AG09309 (cell line): ENCODE measurements around the gene SEMA5A.

Experiments
- DNase-seq: peaks from one replicate; pipeline ENCODE4 v3.0.0-alpha.2; 2010; ENCODE audit warnings: low read depth
- H3K4me3 ChIP-seq: 2 replicates; pipeline ENCODE4 v1.5.1; 2011; ENCODE audit warnings: mild to moderate bottlenecking, low read depth, low read length, moderate library complexity; ENCODE audit not compliant: control insufficient read depth
- TF ChIP-seq, protein P1 (sequence below): IDR thresholded peaks from 2 replicates; pipeline ENCODE4 v1.5.1; 2011; ENCODE audit warnings: mild to moderate bottlenecking, low read depth, low read length, inconsistent platforms; ENCODE audit not compliant: insufficient read depth, control insufficient read depth; ENCODE audit errors: missing control alignments

Gene SEMA5A

DNA sequence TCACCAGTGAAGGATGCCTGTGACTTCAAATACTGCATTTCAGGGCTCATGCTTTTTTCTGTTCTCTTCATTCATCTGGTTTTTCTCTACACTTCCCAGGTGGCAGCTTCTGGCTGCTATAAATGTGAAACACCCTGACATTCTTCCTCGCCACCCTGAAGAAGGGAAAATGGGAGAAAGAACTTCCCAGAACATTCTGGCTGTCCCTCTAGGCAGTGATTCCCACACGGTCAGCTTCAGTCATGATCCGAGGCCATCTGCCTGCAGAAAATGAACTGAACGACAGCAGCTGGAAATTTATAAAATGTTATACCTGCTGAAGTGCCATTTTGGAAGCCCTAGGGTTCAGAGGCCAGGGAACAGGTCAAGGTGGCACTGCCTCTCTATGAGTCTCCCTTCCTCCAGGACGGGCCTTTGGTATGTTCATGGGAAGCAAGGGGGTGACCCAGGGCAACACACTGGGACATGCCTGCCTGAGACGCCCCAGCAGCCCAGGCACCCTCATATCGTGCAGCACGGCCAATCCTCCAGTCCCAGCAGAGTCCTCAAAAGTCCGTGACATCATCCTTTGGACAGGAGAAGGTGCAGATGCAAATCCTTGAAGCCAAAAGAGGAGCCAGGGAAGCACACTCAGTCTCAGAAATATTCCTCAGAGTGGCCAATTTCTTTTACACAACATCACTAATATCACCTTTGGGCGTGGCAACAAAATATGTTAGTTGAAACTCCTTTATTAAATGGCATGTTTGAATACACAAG lies 107.1 kb downstream of the SEMA5A start:
- DNase-seq, result no peak
- no peak overlapping the region for H3K4me3 ChIP-seq
- TF ChIP-seq, protein P1, sequence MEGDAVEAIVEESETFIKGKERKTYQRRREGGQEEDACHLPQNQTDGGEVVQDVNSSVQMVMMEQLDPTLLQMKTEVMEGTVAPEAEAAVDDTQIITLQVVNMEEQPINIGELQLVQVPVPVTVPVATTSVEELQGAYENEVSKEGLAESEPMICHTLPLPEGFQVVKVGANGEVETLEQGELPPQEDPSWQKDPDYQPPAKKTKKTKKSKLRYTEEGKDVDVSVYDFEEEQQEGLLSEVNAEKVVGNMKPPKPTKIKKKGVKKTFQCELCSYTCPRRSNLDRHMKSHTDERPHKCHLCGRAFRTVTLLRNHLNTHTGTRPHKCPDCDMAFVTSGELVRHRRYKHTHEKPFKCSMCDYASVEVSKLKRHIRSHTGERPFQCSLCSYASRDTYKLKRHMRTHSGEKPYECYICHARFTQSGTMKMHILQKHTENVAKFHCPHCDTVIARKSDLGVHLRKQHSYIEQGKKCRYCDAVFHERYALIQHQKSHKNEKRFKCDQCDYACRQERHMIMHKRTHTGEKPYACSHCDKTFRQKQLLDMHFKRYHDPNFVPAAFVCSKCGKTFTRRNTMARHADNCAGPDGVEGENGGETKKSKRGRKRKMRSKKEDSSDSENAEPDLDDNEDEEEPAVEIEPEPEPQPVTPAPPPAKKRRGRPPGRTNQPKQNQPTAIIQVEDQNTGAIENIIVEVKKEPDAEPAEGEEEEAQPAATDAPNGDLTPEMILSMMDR, result no peak

DNA sequence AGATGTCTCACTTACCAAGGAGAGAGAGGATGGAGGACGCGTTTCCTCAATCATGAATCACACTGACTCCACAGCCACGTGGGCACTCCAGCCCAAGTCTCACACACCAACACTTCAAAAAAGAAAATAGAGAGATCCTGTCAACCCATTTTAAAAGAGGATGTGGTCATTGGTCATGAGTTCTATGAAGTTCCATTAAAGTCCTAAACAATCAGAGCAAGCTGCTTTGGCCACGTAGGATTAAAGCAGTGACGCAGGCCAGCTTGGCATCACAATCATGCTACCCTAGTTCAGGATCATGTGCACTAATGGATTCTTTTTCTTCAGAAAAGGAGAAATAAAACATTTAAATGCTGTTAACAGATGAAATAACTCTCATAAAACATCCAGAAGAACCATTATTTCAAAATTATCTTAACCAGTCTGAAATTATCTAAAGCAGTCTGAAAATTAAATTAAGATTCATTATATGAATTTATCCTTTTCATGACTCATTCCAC lies 108.1 kb downstream of the SEMA5A start:
- TF ChIP-seq, protein P1, result no peak
- peak; percentile 66 for DNase-seq
- H3K4me3 ChIP-seq, result no peak overlapping the region

DNA sequence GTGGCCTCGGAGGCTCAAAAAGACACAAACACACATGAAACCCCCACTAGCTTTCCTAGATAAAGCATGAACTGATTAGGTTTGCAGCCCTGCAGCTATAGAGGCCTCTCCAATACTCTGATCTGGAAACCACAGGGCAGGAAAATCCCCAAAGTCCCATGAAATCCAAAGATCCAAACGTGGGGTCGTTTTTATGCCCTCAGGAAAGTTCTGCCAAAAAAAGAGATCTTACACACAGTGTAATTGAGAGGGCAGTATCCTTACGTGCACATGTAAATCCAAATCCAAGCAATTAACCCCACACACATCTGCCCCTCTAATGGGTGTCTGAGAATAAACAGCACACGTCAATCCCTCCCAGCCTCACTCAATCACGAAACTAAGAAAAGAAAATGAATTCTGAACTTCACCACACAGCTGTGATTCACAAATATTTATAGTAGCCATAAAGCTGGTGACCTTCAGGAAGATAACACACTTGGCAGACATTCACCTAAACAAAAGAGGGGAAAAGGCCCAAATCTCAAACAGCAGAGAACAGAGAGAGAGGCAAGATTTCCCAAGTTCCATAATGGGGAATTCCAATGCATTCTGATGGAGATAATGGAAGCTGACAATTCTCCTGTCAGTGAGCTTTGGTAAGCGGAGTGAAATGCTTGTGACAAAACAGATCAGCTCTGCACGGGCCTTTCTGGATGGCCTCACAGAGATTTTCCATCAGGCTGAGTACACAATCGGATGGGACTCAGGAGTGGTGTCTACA lies 114.2 kb downstream of the SEMA5A start:
- TF ChIP-seq, protein P1, result no peak

DNA sequence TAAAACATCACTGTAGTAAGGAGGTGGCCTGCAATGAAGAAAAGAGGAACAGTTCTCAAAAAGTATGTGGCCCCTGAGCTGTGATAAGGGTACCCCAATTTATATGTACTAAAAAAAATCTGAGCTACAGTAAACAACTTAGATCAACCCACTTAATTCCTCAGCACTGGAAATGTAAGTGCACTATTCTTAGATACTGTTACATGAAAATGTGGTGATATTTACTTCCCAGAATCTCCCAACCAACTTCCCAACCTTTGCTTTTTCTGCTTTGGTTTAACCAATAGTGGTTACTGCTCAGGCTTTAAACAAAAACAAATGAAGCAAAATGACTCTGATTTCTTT lies 114.8 kb downstream of the SEMA5A start:
- no peak overlapping the region for H3K4me3 ChIP-seq
- TF ChIP-seq, protein P1, result no peak
- DNase-seq, result no peak

More for the DNA sequence above, 114.2 kb downstream of the SEMA5A start:
- no peak overlapping the region for H3K4me3 ChIP-seq
- peak; percentile 32 for DNase-seq

DNA sequence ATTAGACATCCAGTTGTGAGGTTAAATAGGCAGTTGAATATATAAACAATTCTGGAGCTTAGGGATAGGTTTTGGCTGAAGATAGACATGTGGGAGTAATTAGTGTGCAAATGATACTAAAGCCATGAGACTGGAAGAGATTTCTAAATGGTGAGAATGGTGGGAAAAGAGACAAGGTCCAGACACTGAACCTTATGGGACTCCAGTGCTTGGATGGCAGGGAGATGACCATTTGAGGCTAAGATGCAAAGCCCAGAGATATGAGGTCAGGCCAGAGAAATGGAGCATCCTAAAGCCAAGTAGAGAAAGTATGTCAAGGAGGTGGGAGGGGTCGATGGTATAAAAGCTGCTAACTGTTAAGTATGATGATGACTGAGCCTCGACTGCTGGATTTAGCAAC lies 115.6 kb downstream of the SEMA5A start:
- no peak overlapping the region for H3K4me3 ChIP-seq
- TF ChIP-seq, protein P1, result no peak
- DNase-seq, result no peak

DNA sequence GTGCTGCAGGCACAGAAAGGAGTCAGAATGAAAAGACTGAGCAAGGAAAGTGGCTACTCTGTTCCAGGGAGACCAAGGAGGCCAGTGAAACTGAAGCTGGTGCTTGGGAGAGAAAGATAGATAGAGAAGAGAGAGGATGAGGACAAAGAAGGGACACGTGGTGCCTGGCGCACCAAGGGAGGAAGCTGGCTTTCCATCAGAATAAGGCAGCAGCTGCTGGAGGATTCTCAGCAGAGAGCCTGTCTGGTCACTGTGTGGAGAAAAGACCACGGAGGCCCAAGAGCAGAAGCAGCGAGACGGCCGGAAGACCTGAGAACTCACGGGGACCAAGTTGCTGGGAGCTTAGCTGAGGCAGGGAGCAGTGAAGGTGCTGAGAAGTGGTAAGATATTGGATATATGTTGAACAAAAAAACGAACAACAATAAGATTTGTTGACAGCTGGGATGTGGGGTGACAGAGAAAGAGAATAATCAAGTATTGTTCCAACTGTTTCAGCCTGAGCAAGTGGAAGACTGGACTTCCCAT lies 116.1 kb downstream of the SEMA5A start:
- TF ChIP-seq, protein P1, result no peak
- H3K4me3 ChIP-seq, result no peak overlapping the region
- no peak for DNase-seq
